ENCODE measurements around the gene ARHGAP19. TPM values are rescaled to one million over a fixed set of nuclear protein-coding genes. Genes with fewer than 3 reads are reported as not detected.

The ARHGAP19 gene
- total RNA-seq, 2 donors from 2014 or later: 2.6 to 7.3 TPM

GRCh38 chr10:97203220-97203619 is 89.2 kb downstream of the ARHGAP19 start:
- H3K4me3 ChIP-seq: no peak overlapping the region
- no peaks in the 10 kb centered on the region for H3K9me3 ChIP-seq
- no peaks in the 10 kb centered on the region for H3K36me3 ChIP-seq (replicated peaks in 1 of 2; ENCODE audit: insufficient read depth in 1 of 2, low read depth in 2 of 2)
- intact Hi-C loops (cut with DNase I): no loop called here
- H3K27me3 ChIP-seq: no peaks in the 10 kb centered on the region
- DNase-seq (no peak), ATAC-seq (no peak)
- H3K27ac ChIP-seq: no peak overlapping the region
- H3K4me1 ChIP-seq: no peaks in the 10 kb centered on the region
- 81% methylated on average over 7 of the region's 7 CpGs for WGBS, 2 donors
- TF ChIP-seq POLR2A (IDR thresholded peaks at IDR 0.05): no peak
- no peak for TF ChIP-seq CTCF (IDR thresholded peaks at IDR 0.05)

- H3K4me3 ChIP-seq: no peak overlapping the region
- 43 to 60% methylated on average over 6 of the region's 6 CpGs for WGBS, 2 donors
- peaks cover 9% of the 10 kb centered on the region for H3K4me1 ChIP-seq
- H3K9me3 ChIP-seq: no peaks in the 10 kb centered on the region
- H3K36me3 ChIP-seq (replicated peaks in 1 of 2; ENCODE audit: insufficient read depth in 1 of 2, low read depth in 2 of 2): no peaks in the 10 kb centered on the region
- ATAC-seq (no peak), DNase-seq (no peak)
- peaks cover 0 to 4% of the 10 kb centered on the region in 2 donors for H3K27me3 ChIP-seq
- TF ChIP-seq CTCF (IDR thresholded peaks at IDR 0.05) (no peak), POLR2A (IDR thresholded peaks at IDR 0.05) (no peak)
- no peak overlapping the region for H3K27ac ChIP-seq
- intact Hi-C loops (cut with DNase I): no loop called here
These were observed 91.8 kb downstream of the ARHGAP19 start for GRCh38 chr10:97200616-97201015.

GRCh38 chr10:97199152-97199551 is 93.3 kb downstream of the ARHGAP19 start:
- TF ChIP-seq CTCF (IDR thresholded peaks at IDR 0.05) (no peak), POLR2A (IDR thresholded peaks at IDR 0.05) (no peak)
- DNase-seq: no peak
- 44 to 52% methylated on average over 3 of the region's 3 CpGs for WGBS, 2 donors
- no peak overlapping the region for H3K4me3 ChIP-seq
- ATAC-seq: no peak
- H3K27me3 ChIP-seq: peaks cover 0 to 13% of the 10 kb centered on the region in 2 donors
- intact Hi-C loops (cut with DNase I): no loop called here
- peaks cover 9% of the 10 kb centered on the region for H3K4me1 ChIP-seq
- no peaks in the 10 kb centered on the region for H3K9me3 ChIP-seq
- H3K36me3 ChIP-seq (replicated peaks in 1 of 2; ENCODE audit: insufficient read depth in 1 of 2, low read depth in 2 of 2): no peaks in the 10 kb centered on the region
- no peak overlapping the region for H3K27ac ChIP-seq

GRCh38 chr10:97197030-97197500 is 95.4 kb downstream of the ARHGAP19 start:
- intact Hi-C loops (cut with DNase I): no loop called here
- Histone ChIP-seq H3K4me1 (peaks cover 9% of the 10 kb centered on the region), H3K27me3 (peaks cover 0 to 13% of the 10 kb centered on the region in 2 donors), H3K36me3 (replicated peaks in 1 of 2; ENCODE audit: insufficient read depth in 1 of 2, low read depth in 2 of 2) (no peaks in the 10 kb centered on the region), H3K27ac (no peak overlapping the region), H3K9me3 (no peaks in the 10 kb centered on the region), H3K4me3 (no peak overlapping the region)
- TF ChIP-seq POLR2A (IDR thresholded peaks at IDR 0.05) (no peak), CTCF (IDR thresholded peaks at IDR 0.05) (no peak)
- no peak for DNase-seq
- no peak for ATAC-seq
- WGBS, 2 donors: 66 to 71% methylated on average over 7 of the region's 7 CpGs
